ENCODE measurements around the gene DACH1.
"Not testable (repeated sequence)": the region's sequence is repeated elsewhere in the genome, so short reads cannot be mapped to it uniquely, and the experiment has no call there.

Gene DACH1

DNA sequence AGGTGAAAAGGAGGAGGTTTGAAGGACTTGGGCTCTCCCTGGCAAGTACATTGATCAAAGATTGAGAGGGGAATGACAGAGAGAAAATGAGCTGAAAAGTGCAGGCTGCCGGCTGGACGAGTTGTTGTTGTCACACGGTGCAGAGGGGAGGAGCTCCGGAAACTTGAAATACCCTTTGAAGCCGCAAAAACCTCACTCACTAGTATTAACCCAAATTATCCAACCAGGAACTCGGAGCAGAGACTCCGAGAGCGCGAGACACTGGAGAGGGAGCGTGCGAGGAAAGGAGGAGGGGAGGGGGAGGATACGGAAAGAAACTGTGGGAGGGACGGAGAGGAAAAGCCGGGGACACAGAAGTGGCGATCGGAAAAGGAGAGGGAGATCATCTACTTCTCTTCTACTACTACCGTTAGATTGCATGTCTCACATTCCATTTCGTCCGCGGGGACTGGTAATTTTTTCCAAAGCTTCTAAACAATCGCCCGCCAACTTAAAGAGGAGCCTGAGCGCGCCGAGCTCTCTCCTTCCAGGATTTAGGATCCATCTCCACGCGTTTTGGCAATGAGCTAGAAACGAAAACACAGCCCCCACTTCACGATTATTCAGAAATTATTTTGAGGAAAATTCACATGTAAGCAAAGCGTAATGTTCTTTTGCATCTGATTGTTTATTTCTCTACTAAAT lies at the start of gene DACH1:
Gene DACH1, minus strand, starts transcription at position 74 of the 684 bp plus-strand sequence.
- no peak for DNase-seq (ENCODE audit: low read depth in 2 of 2)

DNA sequence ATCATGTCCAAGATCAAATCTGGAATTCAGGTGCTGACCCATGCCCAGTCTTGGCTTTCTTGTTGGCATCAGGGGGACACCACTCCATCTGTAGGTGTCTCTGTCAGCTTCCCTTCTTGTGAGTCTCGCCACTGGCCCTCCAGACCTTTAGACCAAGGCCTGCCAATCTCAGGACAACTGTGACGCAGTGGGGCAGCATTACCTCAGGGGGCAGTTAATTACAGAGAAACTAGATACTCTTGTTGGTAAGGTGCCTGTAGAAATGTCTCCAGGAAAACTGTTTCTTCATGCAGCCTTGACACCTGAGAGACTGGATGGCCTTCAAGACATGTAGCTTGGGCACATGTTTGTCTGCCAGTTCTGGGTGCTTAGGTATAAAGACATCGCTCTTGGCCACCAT lies 46.7 kb upstream of the DACH1 start:
- DNase-seq (ENCODE audit: low read depth in 2 of 2), result no peak

DNA sequence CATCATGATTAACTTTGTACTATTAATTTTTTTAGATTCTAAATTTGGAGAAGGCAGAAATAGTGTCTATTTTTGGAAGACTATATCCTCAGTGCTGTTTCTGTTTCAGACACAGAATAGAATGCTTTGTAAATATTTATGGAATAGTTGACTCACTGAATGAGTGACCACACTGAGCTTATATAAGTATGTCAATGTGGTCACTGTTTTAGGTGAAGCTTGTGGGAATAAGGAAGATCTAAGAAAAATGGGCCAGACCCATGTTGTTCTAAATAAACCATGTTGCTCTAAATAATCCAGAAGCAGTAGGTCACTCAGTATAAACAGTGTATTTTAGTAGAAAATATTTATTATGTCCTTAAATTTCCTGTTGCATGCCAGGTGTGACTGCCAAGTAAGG lies 45.5 kb upstream of the DACH1 start:
- DNase-seq (ENCODE audit: low read depth in 2 of 2), result no peak

DNA sequence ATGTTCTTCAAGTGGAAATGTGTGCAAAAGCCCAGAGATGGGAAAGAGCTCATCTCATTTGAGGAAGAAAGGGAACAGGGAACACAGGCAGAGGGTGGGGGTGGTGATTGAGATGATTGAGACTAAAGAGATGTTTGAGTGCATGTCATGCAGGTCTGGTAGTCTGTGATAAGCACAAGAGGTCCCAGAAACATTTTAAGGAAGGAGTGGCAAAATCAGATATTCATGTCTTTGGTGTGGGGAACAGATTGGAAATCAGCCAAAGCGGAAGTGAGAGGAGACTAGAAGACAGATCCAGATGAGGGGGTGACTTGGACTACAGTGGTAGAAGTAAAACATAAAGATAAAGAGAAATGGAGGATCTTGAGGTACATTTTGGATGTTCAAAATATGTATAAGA lies 39.4 kb upstream of the DACH1 start:
- DNase-seq (ENCODE audit: low read depth in 2 of 2), result no peak

DNA sequence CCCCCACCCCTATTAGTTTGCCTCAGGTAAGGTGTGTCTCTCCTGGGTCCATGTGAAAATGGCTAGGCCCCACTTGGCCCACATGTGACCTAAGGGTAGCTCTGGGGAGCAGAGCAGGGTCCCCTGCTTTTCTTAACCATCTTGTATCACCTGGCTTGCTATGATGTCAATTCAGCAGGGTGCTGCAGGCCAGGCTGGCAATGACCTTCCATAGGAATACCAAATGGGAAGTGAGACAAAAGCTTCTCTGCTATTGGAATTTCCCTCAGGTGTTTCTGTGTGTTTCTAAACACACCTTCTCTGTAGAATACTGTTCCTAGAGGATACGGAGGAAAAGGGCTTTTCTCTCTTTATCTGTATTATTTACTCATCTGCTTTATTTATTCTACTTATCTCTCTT lies 35.7 kb upstream of the DACH1 start:
- DNase-seq (ENCODE audit: low read depth in 2 of 2), result no peak

DNA sequence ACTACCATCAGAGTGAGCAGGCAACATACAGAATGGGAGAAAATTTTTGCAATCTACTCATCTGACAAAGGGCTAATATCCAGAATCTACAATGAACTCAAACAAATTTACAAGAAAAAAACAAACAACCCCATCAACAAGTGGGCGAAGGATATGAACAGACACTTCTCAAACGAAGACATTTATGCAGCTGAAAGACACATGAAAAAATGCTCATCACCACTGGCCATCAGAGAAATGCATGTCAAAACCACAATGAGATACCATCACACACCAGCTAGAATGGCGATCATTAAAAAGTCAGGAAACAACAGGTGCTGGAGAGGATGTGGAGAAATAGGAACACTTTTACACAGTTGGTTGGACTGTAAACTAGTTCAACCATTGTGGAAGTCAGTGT lies 26.5 kb upstream of the DACH1 start:
- DNase-seq (ENCODE audit: low read depth in 2 of 2), result not testable (repeated sequence)

DNA sequence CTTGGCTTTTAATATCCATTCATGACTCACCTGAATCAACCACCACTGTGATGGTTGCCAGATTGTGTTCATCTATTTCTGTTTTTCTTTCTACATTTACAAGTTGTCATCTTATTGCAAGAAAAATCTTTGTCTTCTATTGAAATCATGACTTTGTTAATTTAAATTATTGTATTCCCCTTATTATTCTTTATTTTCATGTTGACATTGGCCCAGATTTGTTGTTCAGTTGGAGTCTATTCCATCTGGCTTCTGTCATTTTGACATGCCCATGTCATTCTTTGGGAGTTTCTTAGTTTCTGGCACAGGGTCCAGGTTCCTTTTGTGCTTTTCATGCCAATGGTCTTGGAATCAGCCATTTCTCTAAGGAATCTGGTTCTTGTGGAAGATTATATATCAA lies 19.9 kb upstream of the DACH1 start:
- DNase-seq (ENCODE audit: low read depth in 2 of 2), result no peak

DNA sequence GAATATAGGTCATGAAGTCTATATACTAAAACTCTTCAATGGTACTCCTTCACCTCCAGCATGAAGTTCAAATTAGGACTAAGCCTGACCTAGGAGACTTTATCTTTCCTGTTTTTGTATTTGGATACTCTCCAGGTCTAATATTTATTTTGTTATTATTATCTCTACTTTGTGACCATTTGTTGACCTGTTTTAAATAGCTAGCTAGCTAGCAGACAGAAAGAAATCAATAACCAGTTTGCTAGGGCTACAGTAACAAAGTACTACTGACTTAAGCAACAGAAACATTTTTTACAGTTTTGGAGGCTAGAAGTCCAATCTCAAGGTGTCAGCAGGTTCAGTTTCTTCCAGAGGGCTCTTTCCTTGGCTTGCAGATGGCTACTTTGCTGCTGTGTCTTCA lies 15.1 kb upstream of the DACH1 start:
- no peak for DNase-seq (ENCODE audit: low read depth in 2 of 2)

DNA sequence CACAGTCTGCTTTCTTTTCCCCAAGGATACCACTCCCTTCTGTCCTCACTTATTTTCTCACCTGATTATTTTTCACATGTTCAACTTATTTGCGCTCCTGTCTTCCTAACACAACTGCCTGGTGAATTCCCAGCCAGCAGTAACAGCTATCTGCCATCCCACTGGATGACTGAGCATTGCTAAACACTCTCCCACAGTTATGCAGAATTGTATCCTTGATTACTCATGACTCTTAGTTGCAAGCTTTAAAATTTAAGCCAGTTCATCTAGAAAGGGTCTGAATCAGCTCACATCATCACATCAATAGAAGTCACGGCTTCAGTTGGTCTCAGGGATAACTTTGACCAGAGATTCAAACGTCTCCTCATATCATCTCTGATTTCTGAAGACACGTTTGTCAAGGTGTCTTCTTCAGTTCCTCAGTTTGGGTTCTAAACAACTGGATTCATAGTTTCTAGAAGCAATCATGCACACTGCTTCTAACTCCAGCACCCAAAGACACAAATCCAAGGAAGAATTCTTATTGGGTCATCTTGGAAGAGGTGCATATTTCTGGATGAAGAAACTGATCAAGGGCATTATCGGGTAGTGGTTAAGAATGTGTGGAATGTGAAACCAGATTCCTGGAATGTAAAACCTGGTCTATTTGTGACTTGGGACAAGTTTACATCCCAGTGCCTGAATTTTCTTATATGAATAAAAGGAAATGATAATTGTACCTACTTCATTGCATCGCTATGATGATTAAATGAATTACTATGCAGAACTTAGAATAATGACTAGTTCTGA lies 13.9 kb upstream of the DACH1 start:
- DNase-seq (ENCODE audit: low read depth in 2 of 2), result no peak

DNA sequence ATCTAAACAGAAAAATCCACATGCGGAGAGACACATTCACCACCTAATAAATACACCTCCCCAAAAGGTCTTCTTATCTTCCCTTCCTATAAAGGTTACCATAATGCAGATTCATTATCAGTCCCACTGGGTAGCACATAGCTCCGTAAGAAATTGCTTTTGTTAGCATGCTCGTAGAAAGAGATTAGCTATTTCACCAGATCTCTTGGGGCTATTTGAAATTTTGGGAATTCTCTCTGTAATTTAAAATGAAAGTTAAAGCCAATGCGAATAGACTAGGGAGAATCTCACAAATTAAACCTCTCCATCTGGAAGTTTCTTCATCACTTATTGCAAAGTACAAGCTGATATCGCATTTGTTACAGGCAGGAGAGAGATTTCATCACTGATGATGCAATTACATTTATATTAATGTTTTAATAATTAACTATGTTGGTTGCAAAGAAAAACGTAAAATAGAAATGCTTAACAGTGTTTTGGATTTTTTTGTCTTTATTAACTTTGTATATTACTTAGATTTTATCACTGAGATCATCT lies 12.9 kb upstream of the DACH1 start:
- no peak for DNase-seq (ENCODE audit: low read depth in 2 of 2)

DNA sequence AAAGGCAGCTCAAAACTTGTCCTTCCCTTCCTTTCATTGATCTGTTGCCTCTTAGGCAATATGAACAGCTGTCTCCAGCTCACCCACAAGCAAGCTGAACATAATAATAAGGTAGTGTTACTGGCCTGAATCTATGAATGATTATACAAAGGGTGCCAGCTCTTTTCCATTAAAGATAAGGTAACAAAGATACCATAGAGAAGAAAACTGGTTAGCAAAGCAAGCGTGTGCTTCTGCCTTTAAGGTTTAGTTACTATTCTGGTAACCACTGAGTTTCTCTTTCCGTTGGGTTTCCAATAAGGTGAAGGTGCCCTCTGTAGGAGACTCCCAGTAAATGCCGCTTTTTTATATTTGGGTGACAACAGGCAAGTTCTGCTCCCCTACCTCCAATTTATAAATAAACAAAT lies 12.1 kb upstream of the DACH1 start:
- no peak for DNase-seq (ENCODE audit: low read depth in 2 of 2)

DNA sequence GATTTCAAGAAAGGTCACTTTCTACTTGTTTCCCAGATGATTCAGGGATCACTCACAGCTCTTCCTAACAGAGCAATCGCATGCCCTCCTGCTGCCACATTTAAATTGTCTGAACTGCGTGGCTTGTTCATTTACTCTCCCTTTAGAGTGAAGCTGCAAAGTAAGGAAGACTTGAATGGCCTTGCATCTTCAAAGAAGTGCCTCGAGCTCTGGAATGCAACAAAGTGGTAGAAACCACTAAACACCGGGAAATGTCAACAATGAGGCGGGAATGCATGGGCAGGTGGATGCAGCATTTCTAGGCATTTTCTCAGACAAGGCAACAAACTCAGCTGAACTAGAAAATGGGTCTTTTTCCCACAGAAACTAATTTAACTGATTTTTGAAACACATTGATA lies 10.3 kb upstream of the DACH1 start:
- no peak for DNase-seq (ENCODE audit: low read depth in 2 of 2)

DNA sequence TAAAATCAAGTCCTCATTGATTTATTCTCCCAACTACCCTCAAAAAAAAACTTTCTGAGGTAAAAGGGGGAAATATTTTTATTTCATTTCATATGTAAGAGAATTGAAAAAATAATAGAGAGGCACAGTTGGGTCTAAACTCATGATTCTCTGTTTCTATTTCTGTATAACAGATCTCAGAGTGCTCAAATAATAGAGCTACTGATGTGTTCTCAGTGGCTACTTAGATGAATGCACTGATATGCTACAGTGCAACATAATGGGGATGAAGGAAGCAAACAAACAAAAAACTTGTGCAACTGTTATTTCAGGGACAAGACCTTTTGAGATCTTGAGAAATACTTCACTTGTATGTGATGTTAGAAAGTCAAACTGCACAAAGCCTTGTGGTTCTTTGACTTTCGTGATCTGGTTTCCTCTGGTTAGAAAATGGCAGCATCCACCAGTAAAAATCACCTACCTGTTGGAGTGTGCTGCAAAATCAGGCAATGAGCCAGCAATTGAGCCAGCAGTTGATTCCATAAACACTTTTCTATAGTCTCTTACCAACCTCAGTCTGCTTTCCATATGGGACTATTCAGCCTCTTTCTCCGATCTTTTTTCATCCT lies 9.7 kb upstream of the DACH1 start:
- no peak for DNase-seq (ENCODE audit: low read depth in 2 of 2)

DNA sequence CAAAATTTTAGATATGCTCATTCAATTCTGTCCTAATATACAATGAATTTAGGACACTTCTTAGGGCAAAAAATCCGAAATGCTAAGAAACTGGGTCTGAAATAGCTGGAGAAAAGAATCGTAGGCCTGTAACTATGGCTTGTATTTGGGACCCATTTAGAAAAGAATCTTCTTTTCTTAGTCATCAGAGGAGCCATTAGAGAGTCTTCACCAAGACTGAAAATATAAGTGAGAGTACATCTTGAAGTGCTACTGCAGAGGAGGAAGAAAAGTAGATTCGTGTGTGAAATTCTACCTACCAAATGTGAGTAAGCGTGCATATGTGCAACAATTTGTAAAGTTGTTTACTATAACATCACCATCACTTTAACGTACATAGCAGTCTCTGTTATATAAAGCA lies 8.8 kb upstream of the DACH1 start:
- DNase-seq (ENCODE audit: low read depth in 2 of 2), result no peak

DNA sequence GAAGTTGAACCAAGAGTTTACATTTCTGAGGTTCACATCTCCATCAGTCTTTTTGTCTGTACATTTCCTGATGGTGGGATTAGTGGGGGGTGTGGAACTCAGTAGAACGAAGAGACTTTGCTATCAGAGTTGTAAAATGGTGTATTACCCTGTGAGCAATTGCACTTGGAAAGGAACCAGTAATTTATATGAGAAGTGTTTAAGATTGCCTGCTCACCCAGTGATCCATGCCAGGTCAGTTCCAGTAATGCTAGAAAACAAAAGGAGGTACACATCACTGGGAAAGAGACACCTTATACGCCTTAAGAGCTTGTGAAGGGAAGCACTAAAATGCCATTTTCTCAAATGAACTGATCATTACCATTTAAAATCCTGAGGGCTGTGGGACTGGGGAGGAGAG lies 7.5 kb upstream of the DACH1 start:
- DNase-seq (ENCODE audit: low read depth in 2 of 2), result no peak

DNA sequence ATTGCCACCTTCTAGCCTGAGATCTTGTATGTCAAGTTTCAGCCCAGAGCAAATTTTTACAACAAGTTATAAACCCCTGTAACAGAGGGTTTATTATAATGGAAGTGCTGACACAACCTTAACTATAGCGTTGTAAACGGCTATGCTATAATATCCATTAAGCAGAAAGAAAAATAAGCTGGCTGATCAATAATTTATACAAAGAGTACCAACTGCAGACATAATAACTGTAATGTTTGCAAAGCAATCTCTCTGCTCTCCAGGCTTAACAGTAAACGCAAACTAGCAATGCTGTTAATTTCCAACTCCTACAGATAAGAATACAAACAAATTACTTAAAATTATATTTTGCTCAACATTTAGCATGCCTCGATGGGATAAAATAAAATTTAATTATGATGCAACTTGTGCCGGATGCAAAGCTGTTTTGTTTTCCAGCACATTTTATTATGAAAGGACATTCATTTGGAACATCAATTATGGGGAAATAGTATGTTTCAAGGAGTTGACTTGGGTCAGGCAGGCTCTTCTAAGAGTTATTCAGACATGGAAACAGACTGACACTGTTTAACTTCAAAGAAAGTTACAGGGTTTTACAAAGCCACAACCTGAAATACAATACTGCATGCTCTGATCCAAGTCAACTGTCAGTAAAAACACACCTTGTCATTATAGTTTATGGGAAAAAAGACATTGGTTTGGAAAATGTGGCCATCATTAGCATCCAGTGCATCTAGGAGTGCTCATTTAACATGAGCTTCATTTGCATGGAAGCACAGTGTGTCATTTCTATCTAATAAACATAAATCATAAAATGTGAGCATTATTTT lies 6.6 kb upstream of the DACH1 start:
- DNase-seq (ENCODE audit: low read depth in 2 of 2), result no peak

DNA sequence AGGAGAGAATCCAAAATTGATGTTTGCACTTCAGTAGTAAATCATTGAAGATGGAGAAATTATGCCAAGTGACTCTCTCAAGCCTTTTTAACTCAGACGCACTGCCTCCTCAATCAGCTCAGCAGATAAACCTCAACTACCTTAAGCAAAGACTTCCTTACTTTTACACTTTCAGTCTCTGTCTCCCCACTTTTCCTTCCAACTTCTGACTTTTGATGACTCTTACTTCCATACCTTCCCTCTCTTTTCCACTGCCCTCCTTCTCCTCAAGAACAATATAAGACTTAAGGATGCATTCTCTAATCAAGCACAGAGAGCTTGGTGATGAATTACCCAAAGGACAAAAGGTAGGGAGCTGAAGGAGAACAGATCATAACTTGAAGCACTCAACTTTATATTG lies 4.8 kb upstream of the DACH1 start:
- DNase-seq (ENCODE audit: low read depth in 2 of 2), result no peak

DNA sequence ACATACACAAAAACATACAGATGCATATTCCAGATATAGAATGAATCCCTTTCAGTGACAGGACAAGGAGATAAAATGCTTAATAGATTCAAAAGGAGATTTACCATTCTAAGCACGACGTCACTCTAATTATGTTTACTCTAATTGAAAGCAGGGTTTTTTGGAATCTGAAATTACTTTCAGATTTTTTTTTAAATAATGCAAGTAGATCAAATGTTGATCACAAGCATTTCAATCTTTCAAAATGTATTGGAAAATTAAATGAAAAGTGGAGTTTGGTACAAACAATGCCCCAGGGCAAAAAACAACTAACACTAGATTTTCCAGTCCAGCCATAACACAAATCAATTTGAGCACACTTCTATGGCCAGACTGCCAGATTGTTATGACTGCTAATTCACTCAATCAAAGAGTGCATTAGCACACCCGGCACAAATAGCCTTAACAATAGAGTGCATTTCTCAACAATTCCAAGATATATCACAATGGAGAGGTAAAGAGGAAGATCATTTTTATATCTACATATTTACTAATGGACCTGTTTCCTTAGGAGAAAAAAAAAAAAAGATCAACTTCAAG lies 4.3 kb upstream of the DACH1 start:
- DNase-seq (ENCODE audit: low read depth in 2 of 2), result no peak

DNA sequence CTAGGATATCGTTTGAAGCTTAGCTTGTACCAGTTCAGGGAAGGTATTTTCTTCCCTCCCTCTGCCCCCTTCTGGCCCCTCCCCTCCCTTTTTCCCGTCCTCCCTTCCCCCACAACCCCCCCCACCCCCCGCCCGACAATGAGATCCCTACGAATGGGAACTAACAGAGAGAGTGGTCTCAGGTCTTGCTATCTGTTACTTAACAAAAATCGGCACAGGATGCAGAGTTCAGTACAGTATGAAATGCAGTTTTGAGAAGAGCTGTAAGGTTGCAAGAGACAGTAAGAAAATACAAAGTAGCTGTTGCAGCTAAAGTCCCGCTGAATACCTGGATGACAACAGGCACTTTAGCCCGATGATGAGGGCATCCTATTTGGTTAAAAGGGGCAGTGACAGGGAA lies 3.1 kb upstream of the DACH1 start:
- no peak for DNase-seq (ENCODE audit: low read depth in 2 of 2)

DNA sequence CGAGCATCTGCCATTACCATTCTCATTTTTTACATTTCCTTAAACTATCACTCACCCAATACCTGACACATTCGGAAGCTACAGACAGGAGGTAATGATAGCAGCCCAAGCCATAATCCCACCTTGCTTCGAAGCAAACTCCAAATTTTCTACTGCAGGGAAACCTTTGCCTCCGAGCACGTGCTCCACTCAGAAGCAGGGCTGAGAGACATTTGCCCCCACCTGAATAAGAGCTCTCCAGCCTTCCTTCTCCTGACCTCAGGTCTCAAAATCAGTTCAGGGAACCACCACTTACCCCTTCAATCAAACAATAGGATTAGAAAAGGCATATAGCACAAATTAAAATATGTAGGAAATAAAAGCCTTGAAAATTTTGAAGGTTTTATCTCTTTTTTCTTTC lies 2.3 kb upstream of the DACH1 start:
- DNase-seq (ENCODE audit: low read depth in 2 of 2), result no peak

DNA sequence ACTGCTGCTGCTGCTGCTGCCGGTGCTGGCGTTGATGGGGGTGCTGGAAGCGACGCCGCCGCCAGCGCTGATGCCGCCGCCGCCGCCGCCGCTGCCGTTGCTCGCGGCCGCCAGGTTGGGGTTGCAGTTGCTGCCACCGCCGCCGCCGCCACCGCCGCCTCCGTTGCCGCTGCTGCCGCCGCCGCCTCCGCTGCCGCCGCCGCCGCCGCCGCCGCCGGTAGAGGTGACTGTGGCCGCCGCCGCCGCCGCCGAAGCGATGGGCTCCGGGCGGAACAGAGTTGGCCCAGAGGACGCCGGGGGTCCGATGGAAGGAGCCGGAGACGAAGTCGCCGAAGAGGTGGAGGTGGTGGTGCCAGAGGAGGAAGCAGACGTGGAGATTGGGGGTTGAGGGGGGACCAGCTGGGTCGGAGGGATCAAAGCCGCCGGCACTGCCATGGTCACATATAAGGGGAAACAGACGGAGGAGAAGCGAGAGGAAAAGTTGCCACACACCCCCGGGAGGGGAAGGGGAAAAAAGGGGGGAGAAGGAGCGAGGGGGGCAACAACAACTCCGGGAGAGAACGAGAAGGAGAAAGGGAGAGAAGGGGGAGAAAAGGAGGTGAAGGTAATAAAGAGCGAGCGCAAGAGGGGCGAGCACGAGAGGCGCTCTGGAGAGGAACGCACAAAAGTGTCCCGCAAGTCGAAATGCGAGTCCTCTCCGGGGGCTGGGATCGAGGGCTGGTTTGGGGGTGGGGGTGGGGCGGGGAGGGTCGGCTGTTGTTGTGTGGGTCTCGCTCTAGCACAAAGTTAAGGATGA lies 471 bp downstream of the DACH1 start:
- DNase-seq (ENCODE audit: low read depth in 2 of 2), result no peak

All from stimulated activated CD4-positive, alpha-beta T cell treated with anti-CD3 and anti-CD28 coated beads, Interleukin-15, amount 100 ng/mL, for 48 hours (primary cell).